ENCODE measurements around the gene MKI67.
"Not testable (repeated sequence)": the region's sequence is repeated elsewhere in the genome, so short reads cannot be mapped to it uniquely, and the experiment has no call there.

The MKI67 gene

DNA sequence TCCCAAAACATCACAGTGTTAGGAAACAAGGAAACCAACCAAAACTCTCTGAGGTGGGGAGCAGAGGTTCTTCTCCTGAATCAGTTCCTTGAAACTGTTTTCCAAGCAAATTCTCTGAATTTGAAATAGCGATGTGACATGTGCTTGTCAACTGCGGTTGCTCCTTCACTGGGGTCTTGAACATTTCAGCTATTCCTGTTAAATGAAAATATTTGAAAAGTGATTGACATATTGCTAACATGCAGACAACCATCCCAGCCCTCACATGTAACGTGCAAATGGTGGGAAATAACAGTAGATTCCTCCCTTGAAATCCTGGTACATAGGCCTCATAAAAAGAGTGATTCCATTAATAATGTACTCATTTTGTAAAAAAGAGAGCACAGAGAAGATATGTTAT is 15.9 kb downstream of the MKI67 start:
- DNase-seq (ENCODE audit: low spot score), result no peak

DNA sequence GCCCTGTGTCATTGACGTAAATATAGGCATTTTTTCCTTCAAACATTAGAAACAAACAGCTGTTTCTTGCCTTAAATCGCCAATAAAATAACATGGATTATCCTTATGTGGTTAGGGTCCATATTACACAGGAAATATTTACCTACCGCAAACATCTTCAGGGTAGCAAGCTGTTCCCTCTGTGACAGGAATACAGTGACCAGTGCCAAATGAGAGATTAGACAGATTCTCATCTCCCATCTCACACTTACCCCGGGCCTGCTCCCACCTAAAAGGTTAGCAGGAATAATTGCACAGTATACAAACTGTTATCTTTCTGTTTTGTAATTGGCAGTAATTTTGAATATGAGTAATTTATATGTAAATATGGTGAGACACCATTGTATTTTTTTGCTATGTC is 16.5 kb downstream of the MKI67 start:
- no peak for DNase-seq (ENCODE audit: low spot score)

DNA sequence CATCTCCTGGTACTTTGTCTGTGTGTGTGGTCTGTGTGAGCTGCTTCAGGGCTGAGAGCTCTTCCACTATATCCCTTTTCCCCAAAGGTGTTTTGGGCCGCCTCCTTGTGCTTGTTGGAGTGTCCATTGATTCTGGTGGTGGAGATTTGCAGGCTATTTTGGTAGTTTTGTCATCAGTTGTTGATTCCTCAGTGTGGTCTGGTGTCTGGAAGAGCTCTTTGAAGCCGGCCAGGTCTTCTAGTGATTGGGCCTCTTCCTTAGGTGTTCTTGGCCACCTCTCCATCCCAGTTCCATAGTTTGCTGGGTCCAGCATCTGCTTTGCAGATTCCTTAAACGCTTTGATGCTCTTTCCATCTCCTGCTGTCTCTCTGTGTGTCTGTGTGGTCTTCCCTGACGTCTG is 20.8 kb downstream of the MKI67 start:
- no peak for DNase-seq (ENCODE audit: low spot score)

- no peak for DNase-seq (ENCODE audit: low spot score)
These were observed 23.0 kb downstream of the MKI67 start for GRCh38 chr10:128103229-128103714.

GRCh38 chr10:128102480-128103228 is 23.6 kb downstream of the MKI67 start:
- DNase-seq (ENCODE audit: low spot score), result no peak

DNA sequence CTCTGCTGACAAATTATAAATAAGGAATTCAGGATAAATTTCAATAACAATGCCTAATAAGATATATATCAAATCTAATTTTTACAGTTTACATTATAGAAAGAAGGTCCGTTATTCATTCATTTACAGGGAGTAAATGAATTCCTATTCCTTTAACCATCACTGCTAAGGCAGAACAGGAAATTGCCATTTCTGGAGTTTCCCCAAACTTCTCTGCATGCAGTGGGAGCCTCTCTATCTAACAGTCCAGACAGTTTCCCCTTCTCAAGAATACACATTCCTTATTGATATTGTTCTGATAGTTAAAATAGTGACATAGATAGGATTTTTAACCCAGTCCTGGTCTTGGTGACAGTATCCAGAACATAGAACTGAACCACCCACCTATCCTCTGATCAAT is 24.3 kb downstream of the MKI67 start:
- no peak for DNase-seq (ENCODE audit: low spot score)

- DNase-seq (ENCODE audit: low spot score), result no peak
These were observed 26.3 kb downstream of the MKI67 start for GRCh38 chr10:128099901-128100300.

- no peak for DNase-seq (ENCODE audit: low spot score)
These were observed 27.6 kb downstream of the MKI67 start for GRCh38 chr10:128098631-128099030.

DNA sequence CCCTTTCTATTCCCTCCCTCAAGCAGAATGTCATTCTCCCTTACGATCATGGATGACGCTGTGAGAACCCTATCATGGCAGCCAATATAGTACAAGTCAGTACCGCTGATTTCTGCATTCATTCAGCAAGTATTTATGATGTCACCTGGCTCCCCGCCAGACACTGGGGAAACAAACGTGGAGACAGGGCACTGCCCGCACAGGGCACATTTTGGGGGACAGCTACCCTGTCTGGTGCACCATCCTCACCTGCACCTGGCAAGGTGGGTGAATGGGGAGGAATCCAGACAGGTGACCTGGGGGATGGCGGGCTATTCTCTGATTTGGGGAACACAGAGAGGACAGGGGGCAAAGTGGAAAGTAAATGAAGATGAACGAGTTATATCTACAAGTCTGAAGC is 28.4 kb downstream of the MKI67 start:
- DNase-seq (ENCODE audit: low spot score), result no peak

- DNase-seq (ENCODE audit: low spot score), result no peak
These were observed 29.6 kb downstream of the MKI67 start for GRCh38 chr10:128096486-128097199.

DNA sequence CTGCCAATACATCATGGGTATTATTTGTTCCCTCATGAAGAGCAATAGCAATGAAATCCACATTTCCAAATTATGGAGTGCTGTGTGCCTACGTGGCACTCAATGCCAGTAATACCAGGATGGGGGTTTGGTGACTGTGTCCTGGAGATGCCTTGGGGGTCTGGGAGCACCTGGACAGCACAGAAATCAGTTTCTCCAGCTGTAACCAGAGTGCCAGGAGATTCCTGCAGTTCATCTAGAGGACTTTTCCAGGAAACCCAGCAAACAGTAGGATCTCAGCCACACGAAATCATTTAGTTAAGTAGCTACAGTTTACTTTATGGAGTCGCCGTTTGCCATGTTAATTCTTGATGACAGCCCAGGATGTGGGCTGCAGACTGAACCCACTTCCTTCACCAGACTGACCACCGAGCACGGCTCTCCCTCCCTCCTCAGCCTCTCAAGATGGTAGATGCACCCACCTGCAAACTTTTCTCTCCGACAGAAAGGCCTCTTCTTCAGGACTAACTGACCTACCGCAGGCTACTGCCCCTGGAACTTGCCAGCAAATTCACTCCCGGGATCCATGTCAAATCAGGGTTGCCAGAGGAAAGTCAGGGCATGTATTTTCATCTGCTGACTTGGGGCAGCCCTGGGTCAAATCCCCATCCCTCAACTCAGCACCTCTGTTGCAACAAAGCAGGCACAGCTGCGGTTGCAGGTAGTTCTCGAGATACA is 30.3 kb downstream of the MKI67 start:
- no peak for DNase-seq (ENCODE audit: low spot score)

- no peak for DNase-seq (ENCODE audit: low spot score)
These were observed 31.0 kb downstream of the MKI67 start for GRCh38 chr10:128095027-128095752.

DNA sequence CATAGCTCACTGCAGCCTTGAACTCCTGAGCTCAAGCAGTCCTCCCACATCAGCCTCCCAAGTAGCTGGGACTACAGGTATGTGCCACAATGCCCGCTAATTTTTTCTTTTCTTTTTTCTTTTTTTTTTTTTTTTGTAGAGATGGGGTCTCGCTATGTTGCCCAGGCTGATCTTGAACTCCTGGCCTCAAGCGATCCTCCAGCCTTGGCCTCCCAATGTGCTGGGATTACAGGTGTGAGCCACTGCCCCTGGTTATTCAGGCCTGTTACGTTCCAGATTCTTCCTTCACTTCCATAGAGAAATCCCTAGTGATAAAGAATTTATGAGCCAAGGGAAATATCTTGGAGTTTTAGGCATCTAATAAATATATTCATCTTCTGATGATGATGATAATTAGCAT is 31.6 kb downstream of the MKI67 start:
- DNase-seq (ENCODE audit: low spot score), result not testable (repeated sequence)

- no peak for DNase-seq (ENCODE audit: low spot score)
These were observed 33.8 kb downstream of the MKI67 start for GRCh38 chr10:128092454-128092853.

DNA sequence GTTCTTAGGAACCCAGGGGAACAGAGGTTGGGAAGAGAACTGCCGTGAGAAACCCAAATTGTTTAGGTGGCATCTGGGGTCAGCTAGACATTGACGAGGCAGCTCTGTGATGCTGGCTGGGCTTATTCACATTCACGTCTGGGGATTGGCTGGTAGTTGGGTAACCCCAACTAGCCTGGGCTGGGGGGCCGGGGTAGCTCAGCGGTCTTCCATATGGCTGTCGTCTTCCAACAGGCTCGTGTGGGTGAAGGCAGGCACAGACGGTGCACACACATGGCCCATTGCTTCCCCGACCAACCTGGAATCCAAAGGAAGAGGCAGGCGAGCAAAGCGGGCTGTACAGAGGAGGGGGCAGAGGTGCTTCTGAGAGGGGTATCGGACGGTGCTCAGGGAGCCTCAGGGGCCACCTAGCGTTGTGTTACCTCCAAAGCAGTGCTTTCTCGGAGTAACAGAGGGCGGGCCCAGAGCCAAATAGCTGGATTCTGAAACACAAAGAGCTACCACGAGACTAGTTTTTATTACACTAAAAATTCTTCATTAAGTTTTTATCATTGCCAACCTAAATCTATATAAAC is 34.5 kb downstream of the MKI67 start:
- no peak for DNase-seq (ENCODE audit: low spot score)

GRCh38 chr10:128087884-128088709 is 38.1 kb downstream of the MKI67 start:
- no peak for DNase-seq (ENCODE audit: low spot score)

DNA sequence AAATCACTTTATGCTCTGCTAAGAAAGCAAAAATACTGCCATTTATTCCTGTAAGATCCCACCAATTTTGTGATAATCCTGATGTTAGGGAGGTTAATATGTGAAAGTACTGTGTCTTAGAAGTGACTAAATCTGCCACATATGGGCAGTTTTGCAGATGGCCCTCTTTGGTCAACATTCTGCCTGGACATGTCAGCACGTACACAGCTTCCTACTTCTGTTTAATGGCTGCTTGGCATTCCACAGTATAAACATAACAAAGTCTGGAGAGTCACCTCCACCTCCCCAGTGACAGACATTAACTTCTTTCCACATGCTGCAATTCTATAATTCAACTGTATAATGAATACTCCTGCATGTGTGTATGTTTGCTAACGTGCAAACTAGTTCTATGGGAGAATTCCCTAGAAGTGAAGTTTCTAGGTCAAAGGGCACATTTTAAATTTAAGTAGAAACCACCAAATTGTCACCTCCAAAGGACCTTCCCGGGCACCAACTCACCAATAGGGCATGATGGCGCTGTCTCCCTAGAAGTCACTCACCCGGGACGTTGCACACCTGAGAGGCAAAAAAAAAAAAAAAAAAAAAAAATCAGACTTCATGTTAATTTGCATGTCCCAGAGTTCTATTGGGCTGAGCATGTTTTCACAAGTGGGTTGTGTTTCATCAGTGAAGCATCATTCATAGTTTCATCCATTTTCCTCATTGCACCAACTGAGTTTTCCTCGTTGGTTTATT is 38.9 kb downstream of the MKI67 start:
- no peak for DNase-seq (ENCODE audit: low spot score)

- DNase-seq (ENCODE audit: low spot score), result no peak
These were observed 40.0 kb downstream of the MKI67 start for GRCh38 chr10:128086003-128086863.

DNA sequence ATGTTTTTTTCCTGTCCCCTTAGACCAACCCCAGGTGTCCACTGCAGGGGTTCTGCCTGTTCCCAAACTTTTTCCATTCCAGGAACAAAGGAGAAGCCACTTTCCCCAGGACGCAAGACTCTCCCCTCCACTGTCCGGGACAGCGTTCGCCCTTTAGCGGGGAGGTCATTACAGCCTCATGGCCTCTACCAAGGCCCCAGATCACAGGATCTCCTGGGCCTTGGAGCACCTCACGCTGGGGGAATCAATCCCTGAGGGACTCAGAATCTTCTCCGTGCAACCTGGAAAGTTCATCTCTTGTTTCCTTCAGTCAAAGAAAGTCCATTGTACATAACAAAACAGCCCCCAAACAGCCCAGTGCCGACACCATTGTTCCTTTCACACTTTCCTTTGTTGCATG is 41.2 kb downstream of the MKI67 start:
- no peak for DNase-seq (ENCODE audit: low spot score)
